Measurements from ENCODE around the gene PDZRN3. TPM values are rescaled to one million over a fixed set of nuclear protein-coding genes. Genes with fewer than 3 reads are reported as not detected.

PDZRN3 gene
- total and polyA plus RNA-seq, 2 of the 13 experiments (the other 11 are each of a cell fraction or from before 2014, with no cell fraction given): not detected

GRCh38 chr3:73432023-73432705 is 192.6 kb downstream of the PDZRN3 start (continued):
- TF ChIP-seq, protein P1, sequence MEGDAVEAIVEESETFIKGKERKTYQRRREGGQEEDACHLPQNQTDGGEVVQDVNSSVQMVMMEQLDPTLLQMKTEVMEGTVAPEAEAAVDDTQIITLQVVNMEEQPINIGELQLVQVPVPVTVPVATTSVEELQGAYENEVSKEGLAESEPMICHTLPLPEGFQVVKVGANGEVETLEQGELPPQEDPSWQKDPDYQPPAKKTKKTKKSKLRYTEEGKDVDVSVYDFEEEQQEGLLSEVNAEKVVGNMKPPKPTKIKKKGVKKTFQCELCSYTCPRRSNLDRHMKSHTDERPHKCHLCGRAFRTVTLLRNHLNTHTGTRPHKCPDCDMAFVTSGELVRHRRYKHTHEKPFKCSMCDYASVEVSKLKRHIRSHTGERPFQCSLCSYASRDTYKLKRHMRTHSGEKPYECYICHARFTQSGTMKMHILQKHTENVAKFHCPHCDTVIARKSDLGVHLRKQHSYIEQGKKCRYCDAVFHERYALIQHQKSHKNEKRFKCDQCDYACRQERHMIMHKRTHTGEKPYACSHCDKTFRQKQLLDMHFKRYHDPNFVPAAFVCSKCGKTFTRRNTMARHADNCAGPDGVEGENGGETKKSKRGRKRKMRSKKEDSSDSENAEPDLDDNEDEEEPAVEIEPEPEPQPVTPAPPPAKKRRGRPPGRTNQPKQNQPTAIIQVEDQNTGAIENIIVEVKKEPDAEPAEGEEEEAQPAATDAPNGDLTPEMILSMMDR (CRISPR knock-in tag; IDR thresholded peaks at IDR 0.05): peak; percentile 53
- no peak for TF ChIP-seq GFI1 (CRISPR knock-in tag; IDR thresholded peaks at IDR 0.05; ENCODE audit: borderline replicate concordance)
- no peak for TF ChIP-seq NFAT5 (CRISPR knock-in tag; IDR thresholded peaks at IDR 0.05)
- 0 out of 2 replicates have a peak, but pooled peaks have one; percentile 25 for TF ChIP-seq ARID3A (IDR thresholded peaks at IDR 0.05; ENCODE audit: low read depth, low read length)
- TF ChIP-seq CBX2 (IDR thresholded peaks at IDR 0.05; ENCODE audit: low read depth, low read length): no peak
- TF ChIP-seq CBX2 (CRISPR knock-in tag; IDR thresholded peaks at IDR 0.05; ENCODE audit: low read depth): no peak
- no peak for TF ChIP-seq ZFY (CRISPR knock-in tag; IDR thresholded peaks at IDR 0.05)

All from HepG2 (cell line).